ENCODE measurements around the gene DAND5. TPM values are rescaled to one million over a fixed set of nuclear protein-coding genes. Genes with fewer than 3 reads are reported as not detected.
A peak's percentile ranks its signal among the peaks of the same experiment; 100 is the strongest.

The DAND5 gene
- total and polyA plus RNA-seq, 10 of the 15 experiments (the other 5 are each of a cell fraction or from before 2014, with no cell fraction given) = 0.06 to 0.15 (median 0.12) TPM; not detected in 5

DNA sequence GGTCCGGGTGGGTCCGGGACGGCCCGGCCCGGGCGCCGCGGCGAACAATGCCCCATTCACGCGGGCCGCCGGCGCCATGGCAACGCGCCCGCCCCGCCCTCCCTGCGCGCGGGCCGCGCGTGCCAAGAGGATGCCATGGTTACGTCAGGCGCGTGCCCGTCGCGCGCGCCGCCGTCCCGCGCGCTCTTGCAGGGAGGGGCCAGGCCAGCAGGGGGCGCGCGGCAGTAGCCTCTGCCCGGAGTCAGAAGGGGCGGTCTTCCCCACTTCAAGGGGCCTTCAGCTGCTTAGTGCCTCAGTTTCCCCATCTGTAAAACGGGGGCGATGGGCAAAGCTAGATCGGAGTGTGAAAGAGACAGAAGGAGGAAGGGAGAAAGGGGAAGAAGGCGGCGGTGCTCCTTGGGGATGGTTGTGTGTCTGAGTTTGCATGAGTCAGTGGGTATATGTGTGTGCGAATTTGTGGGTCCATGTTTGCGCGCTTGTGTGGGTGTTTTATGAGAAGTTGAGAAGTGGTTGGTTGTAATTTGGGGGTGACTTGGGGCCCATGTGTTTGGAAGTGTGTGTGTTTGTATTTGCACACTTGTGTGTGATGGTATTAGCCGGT lies 14.3 kb downstream of the DAND5 start (continued):
- TF ChIP-seq ZNF592 (IDR thresholded peaks at IDR 0.05) (no peak), ESRRA (IDR thresholded peaks at IDR 0.05; ENCODE audit: low read length) (no peak), JUNB (IDR thresholded peaks at IDR 0.05) (no peak), CHD2 (IDR thresholded peaks at IDR 0.05; ENCODE audit: borderline replicate concordance, low read depth, low read length) (no peak), CHD1 (IDR thresholded peaks at IDR 0.05; ENCODE audit: low read depth, low read length) (no peak), ZBTB11 (CRISPR knock-in tag; IDR thresholded peaks at IDR 0.05) (no peak), NFYB (IDR thresholded peaks at IDR 0.05; ENCODE audit: insufficient read depth, low read depth, low read length) (no peak), SIN3A (IDR thresholded peaks at IDR 0.05; ENCODE audit: low read depth, low read length) (no peak), USF2 (IDR thresholded peaks at IDR 0.05; ENCODE audit: borderline replicate concordance, low read depth, low read length) (no peak), HCFC1 (IDR thresholded peaks at IDR 0.05; ENCODE audit: low read length) (0 out of 2 replicates have a peak, but pooled peaks have one; percentile 17), CEBPB (IDR thresholded peaks at IDR 0.05; ENCODE audit: borderline replicate concordance in 1 of 2, low read depth in 2 of 2, low read length in 2 of 2) (no peak), KLF5 (IDR thresholded peaks at IDR 0.05; ENCODE audit: partially characterized antibody) (no peak), BHLHE40 (IDR thresholded peaks at IDR 0.05; ENCODE audit: borderline replicate concordance in 1 of 2, low read depth in 2 of 2, low read length in 1 of 2) (peak; percentile 78 to 94; a peak in 3 of 4 replicates), EZH2 (IDR thresholded peaks at IDR 0.05; ENCODE audit: borderline replicate concordance, control insufficient read depth, low read depth, low read length) (no peak), MAX (IDR thresholded peaks at IDR 0.05; ENCODE audit: low read depth, low read length) (no peak)
- TF ChIP-seq, protein P1, sequence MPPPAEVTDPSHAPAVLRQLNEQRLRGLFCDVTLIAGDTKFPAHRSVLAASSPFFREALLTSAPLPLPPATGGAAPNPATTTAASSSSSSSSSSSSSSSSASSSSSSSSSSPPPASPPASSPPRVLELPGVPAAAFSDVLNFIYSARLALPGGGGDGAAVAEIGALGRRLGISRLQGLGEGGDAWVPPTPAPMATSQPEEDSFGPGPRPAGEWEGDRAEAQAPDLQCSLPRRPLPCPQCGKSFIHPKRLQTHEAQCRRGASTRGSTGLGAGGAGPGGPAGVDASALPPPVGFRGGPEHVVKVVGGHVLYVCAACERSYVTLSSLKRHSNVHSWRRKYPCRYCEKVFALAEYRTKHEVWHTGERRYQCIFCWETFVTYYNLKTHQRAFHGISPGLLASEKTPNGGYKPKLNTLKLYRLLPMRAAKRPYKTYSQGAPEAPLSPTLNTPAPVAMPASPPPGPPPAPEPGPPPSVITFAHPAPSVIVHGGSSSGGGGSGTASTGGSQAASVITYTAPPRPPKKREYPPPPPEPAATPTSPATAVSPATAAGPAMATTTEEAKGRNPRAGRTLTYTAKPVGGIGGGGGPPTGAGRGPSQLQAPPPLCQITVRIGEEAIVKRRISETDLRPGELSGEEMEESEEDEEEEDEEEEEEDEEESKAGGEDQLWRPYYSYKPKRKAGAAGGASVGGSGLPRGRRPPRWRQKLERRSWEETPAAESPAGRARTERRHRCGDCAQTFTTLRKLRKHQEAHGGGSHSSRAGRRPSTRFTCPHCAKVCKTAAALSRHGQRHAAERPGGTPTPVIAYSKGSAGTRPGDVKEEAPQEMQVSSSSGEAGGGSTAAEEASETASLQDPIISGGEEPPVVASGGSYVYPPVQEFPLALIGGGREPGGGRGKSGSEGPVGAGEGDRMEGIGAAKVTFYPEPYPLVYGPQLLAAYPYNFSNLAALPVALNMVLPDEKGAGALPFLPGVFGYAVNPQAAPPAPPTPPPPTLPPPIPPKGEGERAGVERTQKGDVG (CRISPR knock-in tag; IDR thresholded peaks at IDR 0.05) = no peak

All from GM12878 (cell line).